Epithelial cell of proximal tubule (primary cell): Measurements from ENCODE around the gene RADX. TPM values are rescaled to one million over a fixed set of nuclear protein-coding genes. Genes with fewer than 3 reads are reported as not detected.
A peak's percentile ranks its signal among the peaks of the same experiment; 100 is the strongest.

Experiments
- DNase-seq: peaks from one replicate; pipeline ENCODE4 v3.0.0-alpha.2; 2011; ENCODE audit warnings: low read depth
- H3K4me3 ChIP-seq: 2 replicates; pipeline ENCODE4 v1.5.1; 2011; ENCODE audit warnings: low read depth, mild to moderate bottlenecking, low read length
- total RNA-seq: library from RNA; depleted of rRNA; stranded (reverse); fragments of >200 nt; gene quantifications from 2 replicates; pipeline ENCODE4 v1.2.3, GENCODE V29; 2015
- TF ChIP-seq, protein P1 (sequence below): conservative IDR thresholded peaks from 2 replicates; pipeline ENCODE4 v1.5.1; 2012; ENCODE audit warnings: low read depth, mild to moderate bottlenecking, low read length

The RADX gene
- total RNA-seq, 1 donor from 2014 or later: 1.4 TPM

- DNase-seq: no peak
- no peak overlapping the region for H3K4me3 ChIP-seq
- TF ChIP-seq, protein P1, sequence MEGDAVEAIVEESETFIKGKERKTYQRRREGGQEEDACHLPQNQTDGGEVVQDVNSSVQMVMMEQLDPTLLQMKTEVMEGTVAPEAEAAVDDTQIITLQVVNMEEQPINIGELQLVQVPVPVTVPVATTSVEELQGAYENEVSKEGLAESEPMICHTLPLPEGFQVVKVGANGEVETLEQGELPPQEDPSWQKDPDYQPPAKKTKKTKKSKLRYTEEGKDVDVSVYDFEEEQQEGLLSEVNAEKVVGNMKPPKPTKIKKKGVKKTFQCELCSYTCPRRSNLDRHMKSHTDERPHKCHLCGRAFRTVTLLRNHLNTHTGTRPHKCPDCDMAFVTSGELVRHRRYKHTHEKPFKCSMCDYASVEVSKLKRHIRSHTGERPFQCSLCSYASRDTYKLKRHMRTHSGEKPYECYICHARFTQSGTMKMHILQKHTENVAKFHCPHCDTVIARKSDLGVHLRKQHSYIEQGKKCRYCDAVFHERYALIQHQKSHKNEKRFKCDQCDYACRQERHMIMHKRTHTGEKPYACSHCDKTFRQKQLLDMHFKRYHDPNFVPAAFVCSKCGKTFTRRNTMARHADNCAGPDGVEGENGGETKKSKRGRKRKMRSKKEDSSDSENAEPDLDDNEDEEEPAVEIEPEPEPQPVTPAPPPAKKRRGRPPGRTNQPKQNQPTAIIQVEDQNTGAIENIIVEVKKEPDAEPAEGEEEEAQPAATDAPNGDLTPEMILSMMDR: no peak
Observed at GRCh38 chrX:106707771-106708454, 96.1 kb downstream of the RADX start.

GRCh38 chrX:106710771-106711170 is 99.0 kb downstream of the RADX start:
- no peak overlapping the region for H3K4me3 ChIP-seq
- TF ChIP-seq, protein P1: no peak
- DNase-seq: no peak

DNA sequence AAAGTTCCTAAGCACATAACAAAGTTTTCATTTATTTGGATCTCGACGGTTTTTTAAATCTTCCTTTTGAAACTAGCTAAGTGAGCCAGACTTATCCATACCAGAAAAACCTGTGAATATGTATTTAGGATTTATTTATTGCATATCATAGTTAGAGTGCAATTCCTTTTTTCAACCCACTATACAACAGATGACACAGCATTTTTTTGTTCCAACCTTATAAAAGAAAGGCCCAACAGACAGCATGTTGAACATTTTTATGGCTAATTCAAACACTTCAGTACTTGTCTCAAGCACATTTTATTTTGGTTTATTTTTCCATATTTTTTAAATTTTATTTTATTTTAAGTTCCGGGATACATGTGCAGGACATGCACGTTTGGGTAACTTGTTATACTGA is 99.6 kb downstream of the RADX start:
- DNase-seq: no peak
- TF ChIP-seq, protein P1: no peak
- no peak overlapping the region for H3K4me3 ChIP-seq

DNA sequence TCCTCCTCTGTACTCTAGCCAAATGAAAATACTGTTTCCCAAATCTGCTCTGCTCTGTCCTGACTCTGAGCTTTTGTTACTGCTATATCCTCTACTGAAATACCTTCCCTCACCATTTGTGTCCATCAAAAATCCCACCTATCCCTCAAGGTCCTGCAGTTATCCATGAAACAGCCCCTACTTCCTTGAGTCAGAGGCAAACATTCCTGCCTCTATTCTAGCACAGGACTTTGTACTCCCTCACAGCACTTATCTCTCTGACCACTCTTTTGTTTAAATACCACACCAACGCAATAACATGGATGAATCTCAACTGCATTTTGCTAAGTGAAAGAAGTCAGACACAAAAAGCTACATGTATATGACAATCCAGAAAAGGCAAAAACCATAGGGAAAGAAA is 104.2 kb downstream of the RADX start:
- DNase-seq: no peak
- TF ChIP-seq, protein P1: no peak
- no peak overlapping the region for H3K4me3 ChIP-seq

DNA sequence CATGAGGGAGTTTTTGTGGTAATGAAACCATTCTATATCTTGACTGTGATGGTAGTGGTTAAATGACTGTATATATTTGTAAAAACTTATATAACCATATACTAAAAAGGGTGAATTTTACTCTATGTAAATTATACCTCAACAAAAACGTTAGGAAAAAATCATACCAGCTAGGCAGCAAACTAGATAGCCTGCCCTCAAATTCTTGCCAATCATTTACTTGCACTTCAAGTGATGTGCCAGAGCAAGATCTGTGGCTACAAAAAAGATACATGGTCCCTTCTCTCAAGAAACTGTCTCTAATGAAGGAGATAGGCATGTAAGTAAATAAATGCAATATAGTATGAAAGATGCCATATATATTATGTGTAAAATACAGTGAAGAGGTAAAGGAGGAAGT is 104.7 kb downstream of the RADX start:
- H3K4me3 ChIP-seq: no peak overlapping the region
- TF ChIP-seq, protein P1: no peak
- no peak for DNase-seq

DNA sequence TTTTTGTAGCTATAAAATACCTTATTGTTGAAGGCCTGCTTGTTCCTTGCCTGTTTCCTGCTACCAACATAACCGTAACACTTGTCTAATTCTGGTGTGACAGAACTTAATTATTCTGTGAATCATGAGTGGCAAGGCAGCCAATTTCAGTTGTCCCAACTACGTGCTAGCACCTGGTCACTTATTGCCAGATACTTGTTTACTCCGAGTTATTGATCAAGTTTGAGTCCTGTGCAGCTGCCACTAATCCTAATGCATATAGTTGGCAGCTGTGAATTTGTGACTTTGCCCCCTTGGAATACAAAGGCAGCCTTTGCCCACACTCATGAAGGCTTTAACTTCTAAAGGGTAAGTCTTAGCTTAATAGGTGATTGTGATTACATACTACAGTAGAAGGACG is 106.9 kb downstream of the RADX start:
- DNase-seq: no peak
- no peak overlapping the region for H3K4me3 ChIP-seq
- TF ChIP-seq, protein P1: no peak

- TF ChIP-seq, protein P1: peak; percentile 14
- DNase-seq: no peak
- peak overlapping the region; percentile 81 for H3K4me3 ChIP-seq
Observed at GRCh38 chrX:106725931-106726330, 114.2 kb downstream of the RADX start.
